Caco-2 (cell line): ENCODE data around the gene SMR3B. TPM values are rescaled to one million over a fixed set of nuclear protein-coding genes. Genes with fewer than 3 reads are reported as not detected.

Experiments used
- BruUV-seq: library from RNA; stranded (reverse); fragments of 400-500 nt; replicated peaks from 2 replicates; lab custom pipeline; 2021; lab: Mats Ljungman, UMichigan
- CTCF ChIA-PET: fragments of 300-600 bp; sonication (Branson Sonifier 250); formaldehyde crosslinking; loops from one replicate; lab custom pipeline; 2022; ENCODE audit warnings: antibody characterized with exemption; lab: Charles Lee
- POLR2A ChIA-PET: fragments of 300-600 bp; sonication (Branson Sonifier 250); formaldehyde crosslinking; loops from one replicate; lab custom pipeline; 2022; ENCODE audit warnings: antibody characterized with exemption; lab: Charles Lee
- DNase-seq, 2 experiments: peaks; one replicate each; pipeline versions ENCODE4 v3.0.0 to v3.0.0-alpha.2; 2020 to 2022
- H3K27me3 ChIP-seq: replicated peaks from 2 replicates; pipeline ENCODE4 v1.6.0; 2011; ENCODE audit warnings: low read length; ENCODE audit not compliant: control insufficient read depth, insufficient read depth
- H3K36me3 ChIP-seq: 2 replicates; pipeline ENCODE4 v1.5.1; 2011; ENCODE audit warnings: low read length; ENCODE audit not compliant: control insufficient read depth, insufficient read depth
- H3K4me1 ChIP-seq: fragments of 250-450 bp; sonication (Bioruptor Pico); 2 replicates; pipeline ENCODE4 v1.5.1; 2020; ENCODE audit warnings: mild to moderate bottlenecking
- H3K4me3 ChIP-seq: 2 replicates; pipeline ENCODE4 v1.5.1; 2011; ENCODE audit warnings: low read depth, mild to moderate bottlenecking, control low read depth, low read length
- H3K9me3 ChIP-seq: fragments of 250-450 bp; sonication (Bioruptor Pico); 2 replicates; pipeline ENCODE4 v1.5.1; 2020; ENCODE audit warnings: mild to moderate bottlenecking, moderate library complexity
- H3K27ac Mint-ChIP-seq: one replicate; pipeline ENCODE4 v1.8.0; 2022; ENCODE audit warnings: mixed read lengths; ENCODE audit not compliant: unreplicated experiment
- H3K27me3 Mint-ChIP-seq: one replicate; pipeline ENCODE4 v1.8.0; 2022; ENCODE audit warnings: mixed read lengths; ENCODE audit not compliant: insufficient read depth, unreplicated experiment
- H3K36me3 Mint-ChIP-seq: one replicate; pipeline ENCODE4 v1.8.0; 2022; ENCODE audit warnings: mild to moderate bottlenecking, mixed read lengths; ENCODE audit not compliant: insufficient read depth, unreplicated experiment
- H3K4me1 Mint-ChIP-seq: one replicate; pipeline ENCODE4 v1.8.0; 2022; ENCODE audit warnings: low read depth, mixed read lengths; ENCODE audit not compliant: unreplicated experiment
- H3K4me3 Mint-ChIP-seq: one replicate; pipeline ENCODE4 v1.8.0; 2022; ENCODE audit warnings: mild to moderate bottlenecking, moderate library complexity, mixed read lengths; ENCODE audit not compliant: unreplicated experiment
- H3K9me3 Mint-ChIP-seq: one replicate; pipeline ENCODE4 v1.8.0; 2022; ENCODE audit warnings: mixed read lengths; ENCODE audit not compliant: unreplicated experiment
- intact Hi-C: fragments of 100-400 bp; cut with micrococcal nuclease; formaldehyde crosslinking; loops from one replicate; pipeline ENCODE4 v1.10.0; 2022; ENCODE audit not compliant: unreplicated experiment
- total RNA-seq: library from RNA; stranded (reverse); gene quantifications from 2 replicates; pipeline ENCODE4 v1.2.3, GENCODE V29; 2022
- TF ChIP-seq, protein P1 (sequence below), 2 experiments: fragments of 200-600 bp in 1 of 2; IDR thresholded peaks; 1 replicate in 1 of 2; 2 replicates in 1 of 2; pipeline versions ENCODE4 v1.5.1 to v1.8.0; 2011 to 2022; ENCODE audit warnings: antibody characterized with exemption in 1 of 2, control low read depth in 1 of 2, inconsistent platforms in 1 of 2, low read depth in 1 of 2, low read length in 1 of 2, mild to moderate bottlenecking in 1 of 2, moderate library complexity in 1 of 2; ENCODE audit not compliant: insufficient read depth in 1 of 2, severe bottlenecking in 1 of 2, unreplicated experiment in 1 of 2

Gene SMR3B
- total RNA-seq, 1 experiment from 2014 or later = not detected

DNA sequence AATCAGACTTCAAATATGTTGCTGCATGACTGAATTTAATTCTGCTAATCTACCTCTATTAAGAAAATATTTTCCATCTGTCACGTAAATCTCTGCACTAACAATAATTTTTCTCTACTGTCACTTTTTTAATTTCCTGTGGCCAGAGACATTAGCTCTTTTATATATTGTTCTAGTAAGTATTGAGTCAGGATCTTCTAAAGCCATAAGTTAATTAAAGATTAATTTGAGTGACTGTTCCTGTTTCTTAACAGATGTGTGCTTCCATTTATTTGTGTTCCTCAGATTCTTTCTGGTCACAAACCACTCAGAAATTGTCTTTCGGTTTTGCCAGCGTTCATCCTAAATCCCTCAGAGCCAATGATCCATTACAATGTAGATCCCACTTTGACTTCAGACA, 2.4 kb upstream of the SMR3B start:
- DNase-seq = no peak
- peaks cover 2% of the 10 kb centered on the region for H3K27me3 Mint-ChIP-seq
- POLR2A ChIA-PET = no interaction called here
- no peak overlapping the region for H3K27ac Mint-ChIP-seq
- intact Hi-C loops = no loop called here
- CTCF ChIA-PET = no interaction called here
- Histone ChIP-seq H3K27me3 (no peaks in the 10 kb centered on the region), H3K4me3 (no peak overlapping the region), H3K9me3 (no peaks in the 10 kb centered on the region), H3K36me3 (no peaks in the 10 kb centered on the region), H3K4me1 (no peaks in the 10 kb centered on the region)
- no peaks in the 10 kb centered on the region for H3K9me3 Mint-ChIP-seq
- TF ChIP-seq, protein P1, sequence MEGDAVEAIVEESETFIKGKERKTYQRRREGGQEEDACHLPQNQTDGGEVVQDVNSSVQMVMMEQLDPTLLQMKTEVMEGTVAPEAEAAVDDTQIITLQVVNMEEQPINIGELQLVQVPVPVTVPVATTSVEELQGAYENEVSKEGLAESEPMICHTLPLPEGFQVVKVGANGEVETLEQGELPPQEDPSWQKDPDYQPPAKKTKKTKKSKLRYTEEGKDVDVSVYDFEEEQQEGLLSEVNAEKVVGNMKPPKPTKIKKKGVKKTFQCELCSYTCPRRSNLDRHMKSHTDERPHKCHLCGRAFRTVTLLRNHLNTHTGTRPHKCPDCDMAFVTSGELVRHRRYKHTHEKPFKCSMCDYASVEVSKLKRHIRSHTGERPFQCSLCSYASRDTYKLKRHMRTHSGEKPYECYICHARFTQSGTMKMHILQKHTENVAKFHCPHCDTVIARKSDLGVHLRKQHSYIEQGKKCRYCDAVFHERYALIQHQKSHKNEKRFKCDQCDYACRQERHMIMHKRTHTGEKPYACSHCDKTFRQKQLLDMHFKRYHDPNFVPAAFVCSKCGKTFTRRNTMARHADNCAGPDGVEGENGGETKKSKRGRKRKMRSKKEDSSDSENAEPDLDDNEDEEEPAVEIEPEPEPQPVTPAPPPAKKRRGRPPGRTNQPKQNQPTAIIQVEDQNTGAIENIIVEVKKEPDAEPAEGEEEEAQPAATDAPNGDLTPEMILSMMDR (IDR thresholded peaks at IDR 0.05; ENCODE audit: insufficient read depth in 1 of 2, low read depth in 1 of 2, low read length in 1 of 2, severe bottlenecking in 1 of 2, unreplicated experiment in 1 of 2) = no peak
- no TSS peak for BruUV-seq
- no peaks in the 10 kb centered on the region for H3K36me3 Mint-ChIP-seq
- no peaks in the 10 kb centered on the region for H3K4me1 Mint-ChIP-seq
- no peak overlapping the region for H3K4me3 Mint-ChIP-seq

- intact Hi-C loops = no loop called here
- TF ChIP-seq, protein P1 (IDR thresholded peaks at IDR 0.05; ENCODE audit: insufficient read depth in 1 of 2, low read depth in 1 of 2, low read length in 1 of 2, severe bottlenecking in 1 of 2, unreplicated experiment in 1 of 2) = no peak
Observed at GRCh38 chr4:70392057-70392776, 9.3 kb downstream of the SMR3B start.

GRCh38 chr4:70397580-70397979, 14.6 kb downstream of the SMR3B start, which contains the start of gene OPRPN:
Gene OPRPN, plus strand, starts transcription at chr4:70397940. Its CDS starts 1,346 bp downstream, at chr4:70399286.
- peaks cover 5% of the 10 kb centered on the region for H3K27me3 Mint-ChIP-seq
- DNase-seq = no peak
- intact Hi-C loops = no loop called here
- Histone ChIP-seq H3K9me3 (no peaks in the 10 kb centered on the region), H3K27me3 (no peaks in the 10 kb centered on the region), H3K4me3 (no peak within 1 kb of the TSS), H3K4me1 (no peaks in the 10 kb centered on the region), H3K36me3 (no peaks in the 10 kb centered on the region)
- POLR2A ChIA-PET = no interaction called here
- TF ChIP-seq, protein P1 (IDR thresholded peaks at IDR 0.05; ENCODE audit: insufficient read depth in 1 of 2, low read depth in 1 of 2, low read length in 1 of 2, severe bottlenecking in 1 of 2, unreplicated experiment in 1 of 2) = no peak
- no peaks in the 10 kb centered on the region for H3K36me3 Mint-ChIP-seq
- no peaks in the 10 kb centered on the region for H3K9me3 Mint-ChIP-seq
- no peaks in the 10 kb centered on the region for H3K4me1 Mint-ChIP-seq
- H3K27ac Mint-ChIP-seq = no peak within 1 kb of the TSS
- no peak within 1 kb of the TSS for H3K4me3 Mint-ChIP-seq
- CTCF ChIA-PET = no interaction called here
- BruUV-seq = no TSS peak

More at GRCh38 chr4:70392057-70392776, 9.3 kb downstream of the SMR3B start:
- ChIA-PET CTCF (no interaction called here), POLR2A (no interaction called here)
- no peaks in the 10 kb centered on the region for H3K4me1 Mint-ChIP-seq
- no peak overlapping the region for H3K4me3 ChIP-seq
- no peaks in the 10 kb centered on the region for H3K36me3 Mint-ChIP-seq
- H3K9me3 Mint-ChIP-seq = no peaks in the 10 kb centered on the region
- BruUV-seq = no TSS peak
- DNase-seq = no peak
- H3K36me3 ChIP-seq = no peaks in the 10 kb centered on the region
- H3K9me3 ChIP-seq = no peaks in the 10 kb centered on the region
- no peak overlapping the region for H3K4me3 Mint-ChIP-seq
- no peak overlapping the region for H3K27ac Mint-ChIP-seq
- H3K4me1 ChIP-seq = no peaks in the 10 kb centered on the region
- H3K27me3 Mint-ChIP-seq = peaks cover 15% of the 10 kb centered on the region
- no peaks in the 10 kb centered on the region for H3K27me3 ChIP-seq
